Cerebellar cortex (tissue), 1 donor: ENCODE data around the gene BOLA2.
"Not testable (repeated sequence)": the region's sequence is repeated elsewhere in the genome, so short reads cannot be mapped to it uniquely, and the experiment has no call there.

ENCODE experiments used
- DNase-seq: peaks from one replicate; pipeline ENCODE4 v3.0.0-alpha.2; 2015; ENCODE audit warnings: low spot score

The BOLA2 gene

GRCh38 chr16:29454269-29454668 lies at the start of gene BOLA2, which contains the start of gene SLX1B:
BOLA2 (minus strand) TSS chr16:29454351; CDS start chr16:29454253, 98 bp downstream.
SLX1B (plus strand) TSS chr16:29454533.
- not testable (repeated sequence) for DNase-seq

GRCh38 chr16:29482276-29482675 lies 28.1 kb upstream of the BOLA2 start:
- DNase-seq, result not testable (repeated sequence)

- DNase-seq, result not testable (repeated sequence)
Measured at GRCh38 chr16:29472065-29472464, 17.9 kb upstream of the BOLA2 start.

- not testable (repeated sequence) for DNase-seq
Measured at GRCh38 chr16:29469660-29470059, 15.5 kb upstream of the BOLA2 start.

- DNase-seq, result not testable (repeated sequence)
Measured at GRCh38 chr16:29467654-29468366, 13.7 kb upstream of the BOLA2 start.

- not testable (repeated sequence) for DNase-seq
Measured at GRCh38 chr16:29466904-29467303, 12.8 kb upstream of the BOLA2 start.

GRCh38 chr16:29465985-29466824 lies 12.1 kb upstream of the BOLA2 start:
- not testable (repeated sequence) for DNase-seq

GRCh38 chr16:29460647-29461030 lies 6.5 kb upstream of the BOLA2 start:
- DNase-seq, result not testable (repeated sequence)

GRCh38 chr16:29459706-29460646 lies 5.8 kb upstream of the BOLA2 start, which contains the start of gene SULT1A4:
SULT1A4 (plus strand) TSS chr16:29459913; CDS start chr16:29461386, 1,473 bp downstream.
- DNase-seq, result not testable (repeated sequence)

- not testable (repeated sequence) for DNase-seq
Measured at GRCh38 chr16:29457660-29458059, 3.5 kb upstream of the BOLA2 start.

GRCh38 chr16:29454828-29455227 lies 677 bp upstream of the BOLA2 start:
- not testable (repeated sequence) for DNase-seq

- not testable (repeated sequence) for DNase-seq
Measured at GRCh38 chr16:29453754-29454153, 397 bp downstream of the BOLA2 start.

GRCh38 chr16:29425390-29425789 lies 28.8 kb downstream of the BOLA2 start:
- not testable (repeated sequence) for DNase-seq

- not testable (repeated sequence) for DNase-seq
Measured at GRCh38 chr16:29423587-29423986, 30.6 kb downstream of the BOLA2 start.

- not testable (repeated sequence) for DNase-seq
Measured at GRCh38 chr16:29405249-29405648, 48.9 kb downstream of the BOLA2 start.
